ENCODE measurements around the gene IARS1.
A peak's percentile ranks its signal among the peaks of the same experiment; 100 is the strongest.

IARS1 gene

GRCh38 chr9:92293452-92294296 lies at the start of gene IARS1:
IARS1 (minus strand) TSS chr9:92293697; CDS start chr9:92289419, 4,278 bp downstream.
- peak; percentile 100 for DNase-seq (ENCODE audit: low read depth in 1 of 2, low spot score in 1 of 2)

GRCh38 chr9:92342825-92343488 lies 49.5 kb upstream of the IARS1 start:
- DNase-seq (ENCODE audit: low read depth in 1 of 2, low spot score in 1 of 2): no peak

GRCh38 chr9:92341578-92341977 lies 48.1 kb upstream of the IARS1 start:
- no peak for DNase-seq (ENCODE audit: low read depth in 1 of 2, low spot score in 1 of 2)

GRCh38 chr9:92333282-92333634 lies 39.8 kb upstream of the IARS1 start:
- DNase-seq (ENCODE audit: low read depth in 1 of 2, low spot score in 1 of 2): no peak

- no peak for DNase-seq (ENCODE audit: low read depth in 1 of 2, low spot score in 1 of 2)
Observed at GRCh38 chr9:92332577-92333281, 39.2 kb upstream of the IARS1 start.

- no peak for DNase-seq (ENCODE audit: low read depth in 1 of 2, low spot score in 1 of 2)
Observed at GRCh38 chr9:92328225-92328624, 34.7 kb upstream of the IARS1 start.

- DNase-seq (ENCODE audit: low read depth in 1 of 2, low spot score in 1 of 2): no peak
Observed at GRCh38 chr9:92327283-92327850, 33.9 kb upstream of the IARS1 start.

GRCh38 chr9:92325991-92326500 lies 32.5 kb upstream of the IARS1 start:
- no peak for DNase-seq (ENCODE audit: low read depth in 1 of 2, low spot score in 1 of 2)

GRCh38 chr9:92325269-92325990 lies 31.9 kb upstream of the IARS1 start, which contains the start of the genes CENPP and NOL8:
CENPP (plus strand) TSS chr9:92325953.
NOL8 (minus strand) TSS chr9:92325350; CDS start chr9:92324161, 1,189 bp downstream.
- peak; percentile 62 to 66 for DNase-seq (ENCODE audit: low read depth in 1 of 2, low spot score in 1 of 2)

GRCh38 chr9:92324889-92325268 lies 31.4 kb upstream of the IARS1 start:
- no peak for DNase-seq (ENCODE audit: low read depth in 1 of 2, low spot score in 1 of 2)

- no peak for DNase-seq (ENCODE audit: low read depth in 1 of 2, low spot score in 1 of 2)
Observed at GRCh38 chr9:92324431-92324830, 30.9 kb upstream of the IARS1 start.

GRCh38 chr9:92315456-92315855 lies 22.0 kb upstream of the IARS1 start:
- no peak for DNase-seq (ENCODE audit: low read depth in 1 of 2, low spot score in 1 of 2)

- no peak for DNase-seq (ENCODE audit: low read depth in 1 of 2, low spot score in 1 of 2)
Observed at GRCh38 chr9:92313624-92314012, 20.1 kb upstream of the IARS1 start.

- no peak for DNase-seq (ENCODE audit: low read depth in 1 of 2, low spot score in 1 of 2)
Observed at GRCh38 chr9:92312887-92313623, 19.6 kb upstream of the IARS1 start.

GRCh38 chr9:92310562-92310961 lies 17.1 kb upstream of the IARS1 start:
- no peak for DNase-seq (ENCODE audit: low read depth in 1 of 2, low spot score in 1 of 2)

- DNase-seq (ENCODE audit: low read depth in 1 of 2, low spot score in 1 of 2): no peak
Observed at GRCh38 chr9:92308893-92309292, 15.4 kb upstream of the IARS1 start.

- no peak for DNase-seq (ENCODE audit: low read depth in 1 of 2, low spot score in 1 of 2)
Observed at GRCh38 chr9:92300936-92301335, 7.4 kb upstream of the IARS1 start.

- DNase-seq (ENCODE audit: low read depth in 1 of 2, low spot score in 1 of 2): no peak
Observed at GRCh38 chr9:92299116-92299515, 5.6 kb upstream of the IARS1 start.

- no peak for DNase-seq (ENCODE audit: low read depth in 1 of 2, low spot score in 1 of 2)
Observed at GRCh38 chr9:92298036-92298435, 4.5 kb upstream of the IARS1 start.

- no peak for DNase-seq (ENCODE audit: low read depth in 1 of 2, low spot score in 1 of 2)
Observed at GRCh38 chr9:92297611-92298010, 4.1 kb upstream of the IARS1 start.

Data from stimulated activated CD4-positive, alpha-beta T cell treated with anti-CD3 and anti-CD28 coated beads, Interleukin-15, amount 100 ng/mL, for 1 hour (primary cell).